Measurements from ENCODE around the gene EIF4G3.
"Not testable (repeated sequence)": the region's sequence is repeated elsewhere in the genome, so short reads cannot be mapped to it uniquely, and the experiment has no call there.

Gene EIF4G3

DNA sequence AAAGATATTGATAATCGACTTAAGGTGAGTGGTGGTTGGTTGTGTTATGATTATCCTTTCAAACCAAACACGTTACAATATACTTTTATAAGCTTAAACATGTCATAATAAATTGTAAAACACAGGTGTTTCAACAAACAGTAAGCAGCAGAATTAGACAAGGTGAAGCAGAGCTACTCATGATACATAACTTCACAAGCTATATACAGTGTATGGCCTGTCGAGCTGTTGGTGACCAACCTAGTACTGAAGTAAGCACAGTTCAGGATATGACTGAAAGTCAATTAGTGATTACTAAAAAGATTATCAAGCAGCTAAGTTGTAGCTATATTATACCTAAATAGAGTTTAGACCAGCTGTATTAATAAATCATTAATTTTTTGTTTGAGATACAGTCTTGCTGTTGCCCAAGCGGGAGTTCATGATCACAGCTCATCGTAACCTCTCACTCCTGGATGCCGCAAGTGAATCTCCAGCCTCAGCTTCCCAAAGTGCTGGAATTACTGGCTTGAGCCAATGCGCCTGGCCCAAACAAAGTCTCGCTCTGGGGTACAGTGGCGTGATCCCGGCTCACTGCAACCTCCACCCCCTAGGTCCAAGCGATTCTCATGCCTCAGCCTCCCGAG is 148.1 kb downstream of the EIF4G3 start:
- H3K27ac ChIP-seq (ENCODE audit: low read depth, low read length), result no peak overlapping the region

GRCh38 chr1:21027805-21028204 is 148.9 kb downstream of the EIF4G3 start:
- peaks cover 64% of the 10 kb centered on the region for H3K79me2 ChIP-seq (ENCODE audit: insufficient read depth, low read length)
- no peak overlapping the region for H3K4me2 ChIP-seq (ENCODE audit: low read depth, low read length, poor library complexity, severe bottlenecking)
- no peaks in the 10 kb centered on the region for H3K36me3 ChIP-seq (ENCODE audit: low read length)
- H3F3A ChIP-seq (ENCODE audit: insufficient read depth), result 0 out of 2 replicates have a peak, but pooled peaks cover 3% of the 10 kb centered on the region
- peaks cover 8% of the 10 kb centered on the region; the same call in 1 of the 2 replicates for H4K20me1 ChIP-seq (ENCODE audit: low read depth, low read length)
- no peaks in the 10 kb centered on the region for H3K9me2 ChIP-seq (replicated peaks; ENCODE audit: insufficient read depth, low read length)
- no peak overlapping the region for H3K9ac ChIP-seq (ENCODE audit: low read length)
- H3K4me3 ChIP-seq (ENCODE audit: insufficient read depth, low read length, poor library complexity, severe bottlenecking), result no peak overlapping the region
- TF ChIP-seq CTCF (IDR thresholded peaks at IDR 0.05; ENCODE audit: insufficient read depth, low read length, poor library complexity, severe bottlenecking), result no peak
- no peak for TF ChIP-seq EZH2phosphoT487 (conservative IDR thresholded peaks at IDR 0.05; ENCODE audit: low read length)
- H3K9me3 ChIP-seq (ENCODE audit: insufficient read depth, low read length), result no peaks in the 10 kb centered on the region
- no peaks in the 10 kb centered on the region for H3K27me3 ChIP-seq (ENCODE audit: low read length)
- no peak overlapping the region for H2AFZ ChIP-seq (ENCODE audit: low read depth, low read length, severe bottlenecking)
- no peak overlapping the region for H3K27ac ChIP-seq (ENCODE audit: low read depth, low read length)

More for the DNA sequence above, 148.1 kb downstream of the EIF4G3 start:
- H3K4me3 ChIP-seq (ENCODE audit: insufficient read depth, low read length, poor library complexity, severe bottlenecking), result no peak overlapping the region
- H2AFZ ChIP-seq (ENCODE audit: low read depth, low read length, severe bottlenecking), result no peak overlapping the region
- no peaks in the 10 kb centered on the region for H3K9me3 ChIP-seq (ENCODE audit: insufficient read depth, low read length)
- no peak for TF ChIP-seq EZH2phosphoT487 (conservative IDR thresholded peaks at IDR 0.05; ENCODE audit: low read length)
- no peak for TF ChIP-seq CTCF (IDR thresholded peaks at IDR 0.05; ENCODE audit: insufficient read depth, low read length, poor library complexity, severe bottlenecking)
- no peaks in the 10 kb centered on the region for H3K36me3 ChIP-seq (ENCODE audit: low read length)
- 0 out of 2 replicates have a peak, but pooled peaks cover 5% of the 10 kb centered on the region for H3F3A ChIP-seq (ENCODE audit: insufficient read depth)
- peaks cover 10% of the 10 kb centered on the region; the same call in 1 of the 2 replicates for H4K20me1 ChIP-seq (ENCODE audit: low read depth, low read length)
- H3K27me3 ChIP-seq (ENCODE audit: low read length), result no peaks in the 10 kb centered on the region
- no peaks in the 10 kb centered on the region for H3K9me2 ChIP-seq (replicated peaks; ENCODE audit: insufficient read depth, low read length)
- peaks cover 71% of the 10 kb centered on the region for H3K79me2 ChIP-seq (ENCODE audit: insufficient read depth, low read length)
- H3K9ac ChIP-seq (ENCODE audit: low read length), result no peak overlapping the region
- H3K4me2 ChIP-seq (ENCODE audit: low read depth, low read length, poor library complexity, severe bottlenecking), result no peak overlapping the region

DNA sequence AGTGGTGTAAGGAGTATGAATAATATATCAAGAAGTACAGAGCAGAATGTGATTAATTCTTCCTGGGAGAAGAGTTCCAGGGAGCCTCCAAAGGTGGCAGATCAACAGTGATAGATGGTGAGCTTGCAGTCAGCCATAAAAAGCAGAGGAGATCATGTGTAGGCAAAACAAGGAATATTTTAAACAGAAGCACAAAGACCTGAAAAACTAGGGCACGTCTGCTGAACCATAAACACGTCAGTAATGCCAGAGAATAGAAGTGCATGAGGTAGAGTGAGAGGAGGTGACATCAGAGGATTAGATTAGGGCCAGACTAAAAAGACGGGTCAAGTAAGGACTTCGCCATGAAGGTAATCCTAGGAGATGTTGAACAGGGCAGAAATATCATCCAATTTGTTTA is 151.8 kb downstream of the EIF4G3 start:
- Histone ChIP-seq H3K4me3 (ENCODE audit: insufficient read depth, low read length, poor library complexity, severe bottlenecking) (no peak overlapping the region), H3K36me3 (ENCODE audit: low read length) (no peaks in the 10 kb centered on the region), H2AFZ (ENCODE audit: low read depth, low read length, severe bottlenecking) (no peak overlapping the region), H3K27ac (ENCODE audit: low read depth, low read length) (no peak overlapping the region), H3K9me3 (ENCODE audit: insufficient read depth, low read length) (no peaks in the 10 kb centered on the region), H3K9me2 (replicated peaks; ENCODE audit: insufficient read depth, low read length) (no peaks in the 10 kb centered on the region), H3K9ac (ENCODE audit: low read length) (no peak overlapping the region), H4K20me1 (ENCODE audit: low read depth, low read length) (no peaks in the 10 kb centered on the region), H3K4me2 (ENCODE audit: low read depth, low read length, poor library complexity, severe bottlenecking) (no peak overlapping the region), H3F3A (ENCODE audit: insufficient read depth) (no peaks in the 10 kb centered on the region), H3K79me2 (ENCODE audit: insufficient read depth, low read length) (peaks cover 67% of the 10 kb centered on the region), H3K27me3 (ENCODE audit: low read length) (no peaks in the 10 kb centered on the region)
- TF ChIP-seq EZH2phosphoT487 (conservative IDR thresholded peaks at IDR 0.05; ENCODE audit: low read length) (no peak), CTCF (IDR thresholded peaks at IDR 0.05; ENCODE audit: insufficient read depth, low read length, poor library complexity, severe bottlenecking) (no peak)

DNA sequence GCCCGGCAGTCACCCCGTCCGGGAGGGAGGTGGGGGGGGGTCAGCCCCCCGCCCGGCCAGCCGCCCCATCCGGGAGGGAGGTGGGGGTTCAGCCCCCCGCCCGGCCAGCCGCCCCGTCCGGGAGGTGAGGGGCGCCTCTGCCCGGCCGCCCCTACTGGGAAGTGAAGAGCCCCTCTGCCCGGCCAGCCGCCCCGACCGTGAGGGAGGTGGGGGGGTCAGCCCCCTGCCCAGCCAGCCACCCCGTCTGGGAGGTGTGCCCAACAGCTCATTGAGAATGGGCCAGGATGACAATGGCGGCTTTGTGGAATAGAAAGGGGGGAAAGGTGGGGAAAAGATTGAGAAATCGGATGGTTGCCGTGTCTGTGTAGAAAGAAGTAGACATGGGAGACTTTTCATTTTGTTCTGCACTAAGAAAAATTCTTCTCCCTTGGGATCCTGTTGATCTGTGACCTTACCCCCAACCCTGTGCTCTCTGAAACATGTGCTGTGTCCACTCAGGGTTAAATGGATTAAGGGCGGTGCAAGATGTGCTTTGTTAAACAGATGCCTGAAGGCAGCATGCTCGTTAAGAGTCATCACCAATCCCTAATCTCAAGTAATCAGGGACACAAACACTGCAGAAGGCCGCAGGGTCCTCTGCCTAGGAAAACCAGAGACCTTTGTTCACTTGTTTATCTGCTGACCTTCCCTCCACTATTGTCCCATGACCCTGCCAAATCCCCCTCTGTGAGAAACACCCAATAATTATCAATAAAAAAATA is 152.4 kb downstream of the EIF4G3 start:
- H2AFZ ChIP-seq (ENCODE audit: low read depth, low read length, severe bottlenecking); H3K9me3 ChIP-seq (ENCODE audit: insufficient read depth, low read length); H3K9ac ChIP-seq (ENCODE audit: low read length); H4K20me1 ChIP-seq (ENCODE audit: low read depth, low read length); H3K27ac ChIP-seq (ENCODE audit: low read depth, low read length); H3F3A ChIP-seq (ENCODE audit: insufficient read depth); H3K36me3 ChIP-seq (ENCODE audit: low read length); H3K27me3 ChIP-seq (ENCODE audit: low read length); H3K4me2 ChIP-seq (ENCODE audit: low read depth, low read length, poor library complexity, severe bottlenecking); H3K4me3 ChIP-seq (ENCODE audit: insufficient read depth, low read length, poor library complexity, severe bottlenecking); H3K9me2 ChIP-seq (replicated peaks; ENCODE audit: insufficient read depth, low read length): not testable (repeated sequence)
- peaks cover 66% of the 10 kb centered on the region for H3K79me2 ChIP-seq (ENCODE audit: insufficient read depth, low read length)
